CD4-positive, alpha-beta T cell treated with Interleukin-15 for 1 hour (primary cell): ENCODE data around the gene GPATCH8.
"Not testable (repeated sequence)": the region's sequence is repeated elsewhere in the genome, so short reads cannot be mapped to it uniquely, and the experiment has no call there.

ENCODE experiments used
- DNase-seq: peaks from one replicate; pipeline ENCODE4 v3.0.0-alpha.2; 2020

Gene GPATCH8

GRCh38 chr17:44523672-44523972 lies 20.4 kb upstream of the GPATCH8 start:
- no peak for DNase-seq

GRCh38 chr17:44522883-44523671 lies 19.9 kb upstream of the GPATCH8 start:
- DNase-seq, result peak; percentile 46

- DNase-seq, result no peak
Measured at GRCh38 chr17:44518032-44518431, 14.8 kb upstream of the GPATCH8 start.

GRCh38 chr17:44511241-44512134 lies 8.3 kb upstream of the GPATCH8 start:
- DNase-seq, result not testable (repeated sequence)

GRCh38 chr17:44506939-44507604 lies 3.9 kb upstream of the GPATCH8 start:
- DNase-seq, result not testable (repeated sequence)

GRCh38 chr17:44502598-44503146 lies 534 bp downstream of the GPATCH8 start:
- DNase-seq, result no peak

GRCh38 chr17:44501866-44502375 lies 1.3 kb downstream of the GPATCH8 start:
- no peak for DNase-seq

- no peak for DNase-seq
Measured at GRCh38 chr17:44499722-44500121, 3.5 kb downstream of the GPATCH8 start.

- DNase-seq, result no peak
Measured at GRCh38 chr17:44496815-44497214, 6.4 kb downstream of the GPATCH8 start.

- no peak for DNase-seq
Measured at GRCh38 chr17:44493339-44493738, 9.9 kb downstream of the GPATCH8 start.

GRCh38 chr17:44492706-44493272 lies 10.4 kb downstream of the GPATCH8 start:
- DNase-seq, result no peak

GRCh38 chr17:44489581-44489980 lies 13.6 kb downstream of the GPATCH8 start:
- DNase-seq, result no peak

GRCh38 chr17:44487170-44487569 lies 16.0 kb downstream of the GPATCH8 start:
- no peak for DNase-seq

GRCh38 chr17:44473367-44473766 lies 29.8 kb downstream of the GPATCH8 start:
- no peak for DNase-seq

- no peak for DNase-seq
Measured at GRCh38 chr17:44469676-44470075, 33.5 kb downstream of the GPATCH8 start.

- DNase-seq, result no peak
Measured at GRCh38 chr17:44467108-44467507, 36.1 kb downstream of the GPATCH8 start.

- DNase-seq, result no peak
Measured at GRCh38 chr17:44466339-44466738, 36.9 kb downstream of the GPATCH8 start.

- DNase-seq, result no peak
Measured at GRCh38 chr17:44465897-44466296, 37.3 kb downstream of the GPATCH8 start.

- DNase-seq, result no peak
Measured at GRCh38 chr17:44465276-44465675, 37.9 kb downstream of the GPATCH8 start.

- DNase-seq, result no peak
Measured at GRCh38 chr17:44464037-44464436, 39.2 kb downstream of the GPATCH8 start.

- no peak for DNase-seq
Measured at GRCh38 chr17:44451832-44452231, 51.4 kb downstream of the GPATCH8 start.

- DNase-seq, result no peak
Measured at GRCh38 chr17:44451016-44451627, 52.1 kb downstream of the GPATCH8 start.
